Measurements from ENCODE around the gene PLXNA1.
A peak's percentile ranks its signal among the peaks of the same experiment; 100 is the strongest.

PLXNA1 gene

GRCh38 chr3:126982471-126983175 is at the start of gene PLXNA1:
PLXNA1 (plus strand) TSS chr3:126983115; CDS start chr3:126988594, 5,479 bp downstream.
- peak; percentile 86 to 87 for DNase-seq

GRCh38 chr3:126934031-126934531 is 48.8 kb upstream of the PLXNA1 start:
- no peak for DNase-seq

- DNase-seq = no peak
Measured at GRCh38 chr3:126934991-126935390, 47.9 kb upstream of the PLXNA1 start.

- no peak for DNase-seq
Measured at GRCh38 chr3:126935756-126936509, 47.0 kb upstream of the PLXNA1 start.

GRCh38 chr3:126936853-126937425 is 46.0 kb upstream of the PLXNA1 start:
- no peak for DNase-seq

- DNase-seq = no peak
Measured at GRCh38 chr3:126937533-126937932, 45.4 kb upstream of the PLXNA1 start.

GRCh38 chr3:126937973-126938372 is 44.9 kb upstream of the PLXNA1 start:
- DNase-seq = no peak

GRCh38 chr3:126938520-126939337 is 44.2 kb upstream of the PLXNA1 start:
- DNase-seq = no peak

- DNase-seq = no peak
Measured at GRCh38 chr3:126939338-126939718, 43.6 kb upstream of the PLXNA1 start.

- no peak for DNase-seq
Measured at GRCh38 chr3:126939733-126940132, 43.2 kb upstream of the PLXNA1 start.

GRCh38 chr3:126941721-126942270 is 41.1 kb upstream of the PLXNA1 start:
- DNase-seq = no peak

GRCh38 chr3:126944089-126944965 is 38.6 kb upstream of the PLXNA1 start:
- DNase-seq = no peak

GRCh38 chr3:126945171-126945721 is 37.7 kb upstream of the PLXNA1 start:
- no peak for DNase-seq

GRCh38 chr3:126945891-126946290 is 37.0 kb upstream of the PLXNA1 start:
- no peak for DNase-seq

- no peak for DNase-seq
Measured at GRCh38 chr3:126946405-126946804, 36.5 kb upstream of the PLXNA1 start.

GRCh38 chr3:126947429-126947828 is 35.5 kb upstream of the PLXNA1 start:
- no peak for DNase-seq

- DNase-seq = no peak
Measured at GRCh38 chr3:126948980-126949535, 33.9 kb upstream of the PLXNA1 start.

GRCh38 chr3:126951561-126951960 is 31.4 kb upstream of the PLXNA1 start:
- DNase-seq = no peak

GRCh38 chr3:126952261-126952982 is 30.5 kb upstream of the PLXNA1 start:
- DNase-seq = no peak

GRCh38 chr3:126952983-126953660 is 29.8 kb upstream of the PLXNA1 start:
- no peak for DNase-seq
